HFFc6 (cell line): Measurements from ENCODE around the gene NOTCH4. TPM values are rescaled to one million over a fixed set of nuclear protein-coding genes. Genes with fewer than 3 reads are reported as not detected.

Experiments used
- DNase-seq: peaks from one replicate; pipeline ENCODE4 v3.0.0-alpha.2; 2018
- H3K27ac Mint-ChIP-seq: 2 replicates; pipeline ENCODE4 v1.8.0; 2020; ENCODE audit warnings: mild to moderate bottlenecking, mixed read lengths
- H3K27me3 Mint-ChIP-seq: 2 replicates; pipeline ENCODE4 v1.8.0; 2021; ENCODE audit warnings: mild to moderate bottlenecking, moderate library complexity, mixed read lengths; ENCODE audit not compliant: insufficient read depth
- H3K36me3 Mint-ChIP-seq: 2 replicates; pipeline ENCODE4 v1.8.0; 2021; ENCODE audit warnings: low read depth, mixed read lengths
- H3K4me1 Mint-ChIP-seq: 2 replicates; pipeline ENCODE4 v1.8.0; 2020; ENCODE audit warnings: low read depth, mixed read lengths
- H3K4me3 Mint-ChIP-seq: 2 replicates; pipeline ENCODE4 v1.8.0; 2020; ENCODE audit warnings: mild to moderate bottlenecking, moderate library complexity, mixed read lengths
- H3K9me3 Mint-ChIP-seq: 2 replicates; pipeline ENCODE4 v1.8.0; 2020; ENCODE audit warnings: mild to moderate bottlenecking, mixed read lengths
- total RNA-seq, 6 experiments: library from RNA; stranded (reverse); fragmentation: NEBNext Ultra II Directional; extraction: Animal tissue kit (Norgen Biotek cat#: 25700); gene quantifications; 2 replicates in 1 of 6; 3 replicates in 5 of 6; pipeline ENCODE4 v1.2.3, GENCODE V29; 2021
- TF ChIP-seq, protein P1 (sequence below): fragments of 200-600 bp; sonication (generic); IDR thresholded peaks from 2 replicates; pipeline ENCODE4 v1.5.0; 2021; ENCODE audit warnings: antibody characterized with exemption, mild to moderate bottlenecking

The NOTCH4 gene
- total RNA-seq, 6 experiments from 2014 or later: 0.29 to 0.68 (median 0.48) TPM

DNA sequence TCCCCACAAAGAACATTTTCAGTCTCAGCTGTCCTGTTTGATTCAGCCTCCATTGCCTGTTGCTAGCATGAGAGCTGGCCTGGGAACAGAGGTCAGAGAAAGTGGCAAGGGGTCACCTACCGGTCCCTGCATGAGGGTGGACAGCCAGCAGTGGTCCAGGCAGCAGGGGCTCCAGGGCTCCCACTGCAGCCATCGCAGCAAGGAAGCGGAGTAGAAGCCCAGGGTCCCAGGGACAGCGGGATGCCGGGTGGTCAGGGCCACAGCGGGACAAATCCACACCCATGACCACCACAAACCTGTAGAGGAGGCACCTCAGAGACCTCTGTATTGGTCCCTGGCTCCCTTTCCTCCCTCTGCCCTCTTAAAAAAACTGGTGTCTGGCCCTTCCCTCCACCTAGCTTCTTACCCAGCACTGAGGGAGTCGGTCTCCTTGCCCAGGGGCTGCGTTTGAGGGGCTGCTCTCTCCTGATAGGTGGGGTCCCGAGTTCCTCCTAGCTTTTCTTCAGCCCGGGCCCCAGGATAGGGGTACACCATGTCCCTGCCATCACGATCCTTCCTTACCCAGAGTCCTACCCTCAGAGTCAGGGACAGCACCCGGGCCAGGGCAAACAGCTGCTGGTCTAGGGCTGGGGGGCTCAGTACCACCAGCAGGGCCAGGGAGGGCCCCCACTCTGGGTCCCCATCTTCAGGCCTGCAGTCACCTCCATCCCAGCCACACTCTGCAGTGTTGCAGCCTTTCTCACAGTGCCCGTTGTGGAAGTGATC is 23.0 kb downstream of the NOTCH4 start:
- no peaks in the 10 kb centered on the region for H3K36me3 Mint-ChIP-seq
- TF ChIP-seq, protein P1, sequence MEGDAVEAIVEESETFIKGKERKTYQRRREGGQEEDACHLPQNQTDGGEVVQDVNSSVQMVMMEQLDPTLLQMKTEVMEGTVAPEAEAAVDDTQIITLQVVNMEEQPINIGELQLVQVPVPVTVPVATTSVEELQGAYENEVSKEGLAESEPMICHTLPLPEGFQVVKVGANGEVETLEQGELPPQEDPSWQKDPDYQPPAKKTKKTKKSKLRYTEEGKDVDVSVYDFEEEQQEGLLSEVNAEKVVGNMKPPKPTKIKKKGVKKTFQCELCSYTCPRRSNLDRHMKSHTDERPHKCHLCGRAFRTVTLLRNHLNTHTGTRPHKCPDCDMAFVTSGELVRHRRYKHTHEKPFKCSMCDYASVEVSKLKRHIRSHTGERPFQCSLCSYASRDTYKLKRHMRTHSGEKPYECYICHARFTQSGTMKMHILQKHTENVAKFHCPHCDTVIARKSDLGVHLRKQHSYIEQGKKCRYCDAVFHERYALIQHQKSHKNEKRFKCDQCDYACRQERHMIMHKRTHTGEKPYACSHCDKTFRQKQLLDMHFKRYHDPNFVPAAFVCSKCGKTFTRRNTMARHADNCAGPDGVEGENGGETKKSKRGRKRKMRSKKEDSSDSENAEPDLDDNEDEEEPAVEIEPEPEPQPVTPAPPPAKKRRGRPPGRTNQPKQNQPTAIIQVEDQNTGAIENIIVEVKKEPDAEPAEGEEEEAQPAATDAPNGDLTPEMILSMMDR: no peak
- no peaks in the 10 kb centered on the region for H3K9me3 Mint-ChIP-seq
- peaks cover 10% of the 10 kb centered on the region for H3K4me1 Mint-ChIP-seq
- H3K27ac Mint-ChIP-seq: no peak overlapping the region
- no peak overlapping the region for H3K4me3 Mint-ChIP-seq
- H3K27me3 Mint-ChIP-seq: peaks cover 16% of the 10 kb centered on the region
- no peak for DNase-seq

DNA sequence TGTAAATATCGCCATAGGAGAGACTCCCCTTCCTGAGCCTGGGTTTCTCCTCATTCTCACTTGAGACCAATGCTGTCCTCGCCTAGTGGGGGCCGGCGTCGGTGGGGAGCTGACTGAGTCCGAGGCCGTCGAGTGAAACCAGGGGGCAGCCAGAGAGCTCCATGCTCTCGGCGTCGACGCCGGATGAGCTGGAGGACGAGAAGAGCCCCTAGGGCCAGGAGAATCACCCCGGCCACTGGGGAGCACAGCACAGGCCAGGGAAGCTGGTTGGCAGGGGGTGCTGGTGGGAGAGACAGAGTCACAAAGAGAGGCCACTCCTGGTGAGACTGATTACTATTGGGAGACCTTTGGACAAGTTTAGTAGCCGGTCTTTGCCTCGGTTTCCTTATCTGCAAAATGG is 25.0 kb downstream of the NOTCH4 start:
- Mint-ChIP-seq H3K4me3 (no peak overlapping the region), H3K4me1 (peaks cover 25% of the 10 kb centered on the region), H3K27me3 (peaks cover 14% of the 10 kb centered on the region), H3K9me3 (no peaks in the 10 kb centered on the region), H3K36me3 (no peaks in the 10 kb centered on the region), H3K27ac (no peak overlapping the region)
- TF ChIP-seq, protein P1: no peak
- no peak for DNase-seq

DNA sequence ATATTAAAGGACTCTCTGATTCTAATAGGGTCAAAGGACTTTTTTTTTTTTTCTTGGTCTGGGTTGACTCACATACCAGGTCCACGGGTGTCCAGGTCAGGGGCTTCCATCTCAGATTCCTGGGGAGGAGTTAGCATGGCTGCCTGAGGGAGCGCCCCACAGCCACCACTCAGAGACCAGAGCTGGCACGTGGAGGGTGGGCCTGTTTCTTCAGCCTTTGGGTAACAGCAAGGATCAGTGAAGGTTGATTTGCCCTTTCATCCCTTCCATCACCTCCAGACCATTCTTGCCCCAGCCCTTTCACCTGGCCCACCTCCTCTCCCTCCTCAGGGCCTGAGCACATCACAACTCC is 25.5 kb downstream of the NOTCH4 start:
- Mint-ChIP-seq H3K4me1 (peaks cover 30% of the 10 kb centered on the region), H3K36me3 (no peaks in the 10 kb centered on the region), H3K4me3 (no peak overlapping the region), H3K27ac (no peak overlapping the region), H3K27me3 (peaks cover 11% of the 10 kb centered on the region), H3K9me3 (no peaks in the 10 kb centered on the region)
- TF ChIP-seq, protein P1: no peak
- no peak for DNase-seq

DNA sequence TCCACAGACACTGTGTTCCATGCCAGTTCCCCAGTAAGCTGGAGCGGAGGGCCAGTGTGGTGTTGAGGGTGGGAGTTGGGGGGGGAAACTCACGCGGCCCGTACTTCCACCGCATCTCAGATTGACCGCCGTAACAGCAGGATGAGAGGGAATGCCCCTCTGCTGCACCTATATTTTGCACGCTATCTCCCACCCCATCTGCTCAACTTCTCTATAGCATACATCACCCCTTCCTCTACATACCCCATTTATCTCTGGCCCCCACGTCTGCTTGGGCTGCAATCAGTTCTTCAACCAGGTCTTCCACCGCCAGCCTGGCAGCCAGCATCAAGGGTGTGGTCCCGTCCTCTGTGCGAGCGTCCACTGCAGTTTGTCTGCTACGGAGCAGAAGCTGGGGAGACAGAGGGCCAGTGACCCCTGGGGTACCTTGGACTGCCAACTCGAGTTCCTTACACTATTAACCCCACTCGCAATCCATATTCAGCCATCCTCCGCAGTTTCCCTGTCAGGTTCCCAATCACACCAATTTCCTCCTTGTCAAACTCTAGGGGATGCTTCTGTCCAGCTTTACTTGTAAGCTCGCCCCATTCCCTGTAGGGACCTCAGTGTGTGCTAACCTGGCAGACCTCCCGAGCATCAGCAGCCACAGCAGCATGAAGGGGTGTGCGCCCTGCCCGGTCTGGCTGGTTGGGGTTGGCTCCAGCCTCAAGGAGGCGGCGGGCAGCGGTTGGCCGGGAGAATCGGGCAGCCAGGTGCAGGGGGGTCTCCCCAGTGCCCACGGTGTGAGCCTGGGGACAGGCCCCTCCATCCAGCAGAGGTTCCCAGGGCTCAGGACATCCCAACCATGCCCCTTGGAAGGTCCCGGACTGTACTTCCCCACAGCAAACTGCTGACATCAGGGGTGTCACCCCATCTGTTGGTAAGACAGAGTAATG is 26.9 kb downstream of the NOTCH4 start:
- H3K27ac Mint-ChIP-seq: peak overlapping the region; percentile 100
- H3K9me3 Mint-ChIP-seq: no peaks in the 10 kb centered on the region
- DNase-seq: no peak
- peak overlapping the region; percentile 95 for H3K4me3 Mint-ChIP-seq
- H3K36me3 Mint-ChIP-seq: no peaks in the 10 kb centered on the region
- peaks cover 11% of the 10 kb centered on the region for H3K27me3 Mint-ChIP-seq
- TF ChIP-seq, protein P1: peak; percentile 33
- peaks cover 42% of the 10 kb centered on the region for H3K4me1 Mint-ChIP-seq

DNA sequence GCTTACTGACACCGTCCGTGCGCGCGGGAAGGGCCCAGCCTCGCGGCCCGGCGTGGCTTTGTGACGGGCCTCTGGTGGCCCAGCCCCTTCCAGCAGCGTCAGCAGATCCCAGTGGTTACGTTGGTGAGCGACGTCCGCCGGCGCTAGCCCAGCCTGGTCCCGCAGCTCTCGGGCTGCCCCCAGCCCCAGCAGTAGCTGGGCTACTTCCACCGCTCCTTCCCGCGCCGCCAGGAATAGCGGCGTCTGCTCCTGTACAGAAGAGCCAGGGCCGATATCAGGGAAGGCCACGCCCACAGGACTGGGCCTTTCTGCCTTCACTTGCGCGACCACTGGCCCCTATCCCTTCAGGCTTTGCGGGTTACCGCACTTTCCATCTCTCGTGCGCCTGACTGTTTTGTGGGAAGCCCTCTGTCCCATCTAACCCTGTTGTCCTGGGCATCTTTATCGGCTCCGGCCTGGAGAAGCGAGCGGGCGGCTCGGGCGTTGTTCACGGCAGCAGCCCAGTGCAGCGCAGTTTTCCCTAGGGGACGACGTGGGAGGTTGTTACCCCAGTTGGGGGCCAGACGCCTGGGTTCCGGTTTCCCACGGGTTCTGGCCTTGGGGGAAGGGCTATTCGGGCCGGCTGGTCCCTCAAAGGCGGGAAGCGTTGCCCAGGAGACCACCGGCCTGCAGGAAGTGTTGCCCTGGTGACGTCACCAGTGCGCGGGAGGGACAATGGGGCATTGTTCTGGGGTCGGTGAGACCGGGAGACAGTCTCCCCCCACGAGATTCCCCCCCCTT is 27.8 kb downstream of the NOTCH4 start:
- Mint-ChIP-seq H3K9me3 (no peaks in the 10 kb centered on the region), H3K4me3 (peak overlapping the region; percentile 95), H3K27ac (peak overlapping the region; percentile 100), H3K4me1 (peaks cover 42% of the 10 kb centered on the region), H3K27me3 (peaks cover 5% of the 10 kb centered on the region), H3K36me3 (no peaks in the 10 kb centered on the region)
- peak; percentile 51 for DNase-seq
- TF ChIP-seq, protein P1: peak; percentile 21; the same call in 1 of the 2 replicates
